ENCODE results near the gene ZNF93. TPM values are rescaled to one million over a fixed set of nuclear protein-coding genes. Genes with fewer than 3 reads are reported as not detected.

ZNF93 gene
- total RNA-seq, 1 experiment from 2014 or later: 47.4 TPM

DNA sequence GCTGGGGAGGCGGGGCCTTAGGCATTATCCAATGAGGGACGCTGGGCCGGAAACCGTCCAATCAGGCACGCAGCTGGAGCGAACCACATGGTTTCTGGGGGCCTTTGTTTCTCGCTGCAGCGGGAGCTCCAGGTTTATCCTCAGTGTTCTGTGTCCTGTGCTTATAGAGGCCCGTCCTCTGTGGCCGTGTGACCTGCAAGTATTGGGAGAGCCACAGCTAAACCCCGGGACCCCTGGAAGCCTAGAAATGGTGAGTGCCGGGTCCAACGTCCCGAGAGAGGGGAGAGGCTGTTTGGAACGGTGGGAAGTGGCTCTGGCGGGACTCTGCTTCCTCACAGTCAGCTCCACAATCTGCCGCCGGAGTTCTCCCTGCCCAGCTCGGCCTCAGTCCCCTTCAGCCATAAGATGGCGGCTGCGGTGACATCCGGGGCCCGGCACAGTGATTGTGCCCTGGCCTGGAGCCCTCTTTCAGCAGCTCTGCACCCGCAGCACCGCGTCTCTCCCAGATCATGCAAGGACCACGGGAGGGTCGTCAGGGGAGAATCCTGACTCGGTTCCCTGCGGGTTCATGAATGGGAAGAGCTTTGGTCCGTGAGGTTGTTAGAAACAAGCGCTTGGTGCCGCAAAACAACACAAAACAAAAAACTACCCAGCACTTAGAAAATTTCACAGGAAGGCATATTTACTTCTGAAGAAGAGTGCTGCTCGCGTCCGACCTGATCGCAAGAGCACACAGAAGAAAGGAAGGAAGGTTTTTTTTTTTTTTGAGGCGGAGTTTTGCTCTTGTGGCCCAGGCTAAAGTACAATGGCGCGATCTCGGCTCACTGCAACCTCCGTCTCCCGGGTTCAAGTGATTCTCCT, 34.8 kb upstream of the ZNF93 start, which contains the start of gene ZNF253 (continued):
- no peak for TF ChIP-seq ESRRA (CRISPR knock-in tag; IDR thresholded peaks at IDR 0.05; ENCODE audit: borderline replicate concordance)
- no peak for TF ChIP-seq MYBL2 (CRISPR knock-in tag; IDR thresholded peaks at IDR 0.05)
- no peak for TF ChIP-seq ATF3 (CRISPR knock-in tag; conservative IDR thresholded peaks at IDR 0.05)
- TF ChIP-seq JAZF1 (CRISPR knock-in tag; IDR thresholded peaks at IDR 0.05): no peak
- TF ChIP-seq, protein P1, sequence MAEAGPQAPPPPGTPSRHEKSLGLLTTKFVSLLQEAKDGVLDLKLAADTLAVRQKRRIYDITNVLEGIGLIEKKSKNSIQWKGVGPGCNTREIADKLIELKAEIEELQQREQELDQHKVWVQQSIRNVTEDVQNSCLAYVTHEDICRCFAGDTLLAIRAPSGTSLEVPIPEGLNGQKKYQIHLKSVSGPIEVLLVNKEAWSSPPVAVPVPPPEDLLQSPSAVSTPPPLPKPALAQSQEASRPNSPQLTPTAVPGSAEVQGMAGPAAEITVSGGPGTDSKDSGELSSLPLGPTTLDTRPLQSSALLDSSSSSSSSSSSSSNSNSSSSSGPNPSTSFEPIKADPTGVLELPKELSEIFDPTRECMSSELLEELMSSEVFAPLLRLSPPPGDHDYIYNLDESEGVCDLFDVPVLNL (CRISPR knock-in tag; IDR thresholded peaks at IDR 0.05; ENCODE audit: borderline replicate concordance, low read depth): no peak
- TF ChIP-seq AR (CRISPR knock-in tag; IDR thresholded peaks at IDR 0.05): peak; percentile 48; the same call in 1 of the 2 replicates
- TF ChIP-seq, protein P2, sequence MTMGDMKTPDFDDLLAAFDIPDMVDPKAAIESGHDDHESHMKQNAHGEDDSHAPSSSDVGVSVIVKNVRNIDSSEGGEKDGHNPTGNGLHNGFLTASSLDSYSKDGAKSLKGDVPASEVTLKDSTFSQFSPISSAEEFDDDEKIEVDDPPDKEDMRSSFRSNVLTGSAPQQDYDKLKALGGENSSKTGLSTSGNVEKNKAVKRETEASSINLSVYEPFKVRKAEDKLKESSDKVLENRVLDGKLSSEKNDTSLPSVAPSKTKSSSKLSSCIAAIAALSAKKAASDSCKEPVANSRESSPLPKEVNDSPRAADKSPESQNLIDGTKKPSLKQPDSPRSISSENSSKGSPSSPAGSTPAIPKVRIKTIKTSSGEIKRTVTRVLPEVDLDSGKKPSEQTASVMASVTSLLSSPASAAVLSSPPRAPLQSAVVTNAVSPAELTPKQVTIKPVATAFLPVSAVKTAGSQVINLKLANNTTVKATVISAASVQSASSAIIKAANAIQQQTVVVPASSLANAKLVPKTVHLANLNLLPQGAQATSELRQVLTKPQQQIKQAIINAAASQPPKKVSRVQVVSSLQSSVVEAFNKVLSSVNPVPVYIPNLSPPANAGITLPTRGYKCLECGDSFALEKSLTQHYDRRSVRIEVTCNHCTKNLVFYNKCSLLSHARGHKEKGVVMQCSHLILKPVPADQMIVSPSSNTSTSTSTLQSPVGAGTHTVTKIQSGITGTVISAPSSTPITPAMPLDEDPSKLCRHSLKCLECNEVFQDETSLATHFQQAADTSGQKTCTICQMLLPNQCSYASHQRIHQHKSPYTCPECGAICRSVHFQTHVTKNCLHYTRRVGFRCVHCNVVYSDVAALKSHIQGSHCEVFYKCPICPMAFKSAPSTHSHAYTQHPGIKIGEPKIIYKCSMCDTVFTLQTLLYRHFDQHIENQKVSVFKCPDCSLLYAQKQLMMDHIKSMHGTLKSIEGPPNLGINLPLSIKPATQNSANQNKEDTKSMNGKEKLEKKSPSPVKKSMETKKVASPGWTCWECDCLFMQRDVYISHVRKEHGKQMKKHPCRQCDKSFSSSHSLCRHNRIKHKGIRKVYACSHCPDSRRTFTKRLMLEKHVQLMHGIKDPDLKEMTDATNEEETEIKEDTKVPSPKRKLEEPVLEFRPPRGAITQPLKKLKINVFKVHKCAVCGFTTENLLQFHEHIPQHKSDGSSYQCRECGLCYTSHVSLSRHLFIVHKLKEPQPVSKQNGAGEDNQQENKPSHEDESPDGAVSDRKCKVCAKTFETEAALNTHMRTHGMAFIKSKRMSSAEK (CRISPR knock-in tag; IDR thresholded peaks at IDR 0.05; ENCODE audit: borderline replicate concordance): no peak
- TF ChIP-seq, protein P3, sequence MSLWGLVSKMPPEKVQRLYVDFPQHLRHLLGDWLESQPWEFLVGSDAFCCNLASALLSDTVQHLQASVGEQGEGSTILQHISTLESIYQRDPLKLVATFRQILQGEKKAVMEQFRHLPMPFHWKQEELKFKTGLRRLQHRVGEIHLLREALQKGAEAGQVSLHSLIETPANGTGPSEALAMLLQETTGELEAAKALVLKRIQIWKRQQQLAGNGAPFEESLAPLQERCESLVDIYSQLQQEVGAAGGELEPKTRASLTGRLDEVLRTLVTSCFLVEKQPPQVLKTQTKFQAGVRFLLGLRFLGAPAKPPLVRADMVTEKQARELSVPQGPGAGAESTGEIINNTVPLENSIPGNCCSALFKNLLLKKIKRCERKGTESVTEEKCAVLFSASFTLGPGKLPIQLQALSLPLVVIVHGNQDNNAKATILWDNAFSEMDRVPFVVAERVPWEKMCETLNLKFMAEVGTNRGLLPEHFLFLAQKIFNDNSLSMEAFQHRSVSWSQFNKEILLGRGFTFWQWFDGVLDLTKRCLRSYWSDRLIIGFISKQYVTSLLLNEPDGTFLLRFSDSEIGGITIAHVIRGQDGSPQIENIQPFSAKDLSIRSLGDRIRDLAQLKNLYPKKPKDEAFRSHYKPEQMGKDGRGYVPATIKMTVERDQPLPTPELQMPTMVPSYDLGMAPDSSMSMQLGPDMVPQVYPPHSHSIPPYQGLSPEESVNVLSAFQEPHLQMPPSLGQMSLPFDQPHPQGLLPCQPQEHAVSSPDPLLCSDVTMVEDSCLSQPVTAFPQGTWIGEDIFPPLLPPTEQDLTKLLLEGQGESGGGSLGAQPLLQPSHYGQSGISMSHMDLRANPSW (CRISPR knock-in tag; conservative IDR thresholded peaks at IDR 0.05; ENCODE audit: low read depth): no peak
- peak; percentile 56; the same call in 1 of the 2 replicates for TF ChIP-seq ZNF425 (CRISPR knock-in tag; conservative IDR thresholded peaks at IDR 0.05)
- TF ChIP-seq SP1 (CRISPR knock-in tag; conservative IDR thresholded peaks at IDR 0.05): no peak; the same call in none of the 2 replicates
- TF ChIP-seq ETV6 (CRISPR knock-in tag; IDR thresholded peaks at IDR 0.05): peak; percentile 49; the same call in 1 of the 2 replicates
- TF ChIP-seq, protein P4, sequence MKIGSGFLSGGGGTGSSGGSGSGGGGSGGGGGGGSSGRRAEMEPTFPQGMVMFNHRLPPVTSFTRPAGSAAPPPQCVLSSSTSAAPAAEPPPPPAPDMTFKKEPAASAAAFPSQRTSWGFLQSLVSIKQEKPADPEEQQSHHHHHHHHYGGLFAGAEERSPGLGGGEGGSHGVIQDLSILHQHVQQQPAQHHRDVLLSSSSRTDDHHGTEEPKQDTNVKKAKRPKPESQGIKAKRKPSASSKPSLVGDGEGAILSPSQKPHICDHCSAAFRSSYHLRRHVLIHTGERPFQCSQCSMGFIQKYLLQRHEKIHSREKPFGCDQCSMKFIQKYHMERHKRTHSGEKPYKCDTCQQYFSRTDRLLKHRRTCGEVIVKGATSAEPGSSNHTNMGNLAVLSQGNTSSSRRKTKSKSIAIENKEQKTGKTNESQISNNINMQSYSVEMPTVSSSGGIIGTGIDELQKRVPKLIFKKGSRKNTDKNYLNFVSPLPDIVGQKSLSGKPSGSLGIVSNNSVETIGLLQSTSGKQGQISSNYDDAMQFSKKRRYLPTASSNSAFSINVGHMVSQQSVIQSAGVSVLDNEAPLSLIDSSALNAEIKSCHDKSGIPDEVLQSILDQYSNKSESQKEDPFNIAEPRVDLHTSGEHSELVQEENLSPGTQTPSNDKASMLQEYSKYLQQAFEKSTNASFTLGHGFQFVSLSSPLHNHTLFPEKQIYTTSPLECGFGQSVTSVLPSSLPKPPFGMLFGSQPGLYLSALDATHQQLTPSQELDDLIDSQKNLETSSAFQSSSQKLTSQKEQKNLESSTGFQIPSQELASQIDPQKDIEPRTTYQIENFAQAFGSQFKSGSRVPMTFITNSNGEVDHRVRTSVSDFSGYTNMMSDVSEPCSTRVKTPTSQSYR (CRISPR knock-in tag; IDR thresholded peaks at IDR 0.05): no peak
- no peak for TF ChIP-seq ZNF671 (CRISPR knock-in tag; IDR thresholded peaks at IDR 0.05)
- TF ChIP-seq ZNF121 (CRISPR knock-in tag; IDR thresholded peaks at IDR 0.05): 0 out of 2 replicates have a peak, but pooled peaks have one; percentile 2
- TF ChIP-seq USF2 (CRISPR knock-in tag; IDR thresholded peaks at IDR 0.05): peak; percentile 79
- TF ChIP-seq RORB (CRISPR knock-in tag; IDR thresholded peaks at IDR 0.05): no peak
- TF ChIP-seq, protein P5, sequence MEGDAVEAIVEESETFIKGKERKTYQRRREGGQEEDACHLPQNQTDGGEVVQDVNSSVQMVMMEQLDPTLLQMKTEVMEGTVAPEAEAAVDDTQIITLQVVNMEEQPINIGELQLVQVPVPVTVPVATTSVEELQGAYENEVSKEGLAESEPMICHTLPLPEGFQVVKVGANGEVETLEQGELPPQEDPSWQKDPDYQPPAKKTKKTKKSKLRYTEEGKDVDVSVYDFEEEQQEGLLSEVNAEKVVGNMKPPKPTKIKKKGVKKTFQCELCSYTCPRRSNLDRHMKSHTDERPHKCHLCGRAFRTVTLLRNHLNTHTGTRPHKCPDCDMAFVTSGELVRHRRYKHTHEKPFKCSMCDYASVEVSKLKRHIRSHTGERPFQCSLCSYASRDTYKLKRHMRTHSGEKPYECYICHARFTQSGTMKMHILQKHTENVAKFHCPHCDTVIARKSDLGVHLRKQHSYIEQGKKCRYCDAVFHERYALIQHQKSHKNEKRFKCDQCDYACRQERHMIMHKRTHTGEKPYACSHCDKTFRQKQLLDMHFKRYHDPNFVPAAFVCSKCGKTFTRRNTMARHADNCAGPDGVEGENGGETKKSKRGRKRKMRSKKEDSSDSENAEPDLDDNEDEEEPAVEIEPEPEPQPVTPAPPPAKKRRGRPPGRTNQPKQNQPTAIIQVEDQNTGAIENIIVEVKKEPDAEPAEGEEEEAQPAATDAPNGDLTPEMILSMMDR (IDR thresholded peaks at IDR 0.05): no peak

All from WTC11 (cell line).